T-cell (primary cell): Measurements from ENCODE around the gene GRID1. TPM values are rescaled to one million over a fixed set of nuclear protein-coding genes. Genes with fewer than 3 reads are reported as not detected.

Experiments used
- ATAC-seq, 4 experiments: fragments of 200-7000 bp in 3 of 4; fragments of 150-1000 bp in 1 of 4; cut with Tn5 transposase; replicated peaks in 1 of 4; 1 replicate in 3 of 4; 2 replicates in 1 of 4; pipeline ENCODE4 v1.10.0; 2021; ENCODE audit warnings: moderate library complexity in 3 of 4, mild to moderate bottlenecking in 2 of 4, moderate number of reproducible peaks in 1 of 4
- CTCF ChIA-PET, 2 donors: fragments of 300-600 bp; sonication (Branson Sonifier 250); formaldehyde crosslinking; loops; one replicate each; lab custom pipeline; 2022; ENCODE audit warnings: antibody characterized with exemption in 2 of 2; lab: Charles Lee
- POLR2A ChIA-PET, 2 donors: fragments of 300-600 bp; sonication (Branson Sonifier 250); formaldehyde crosslinking; loops; one replicate each; lab custom pipeline; 2022; ENCODE audit warnings: antibody characterized with exemption in 2 of 2; lab: Charles Lee
- DNase-seq, 35 experiments: peaks; one replicate each; pipeline versions ENCODE4 v3.0.0 to v3.0.0-alpha.2; 2013 to 2023
- H3K27ac ChIP-seq: one replicate; pipeline ENCODE4 v1.5.1; 2013; ENCODE audit warnings: low read length
- H3K27me3 ChIP-seq, 2 experiments: replicated peaks in 1 of 2; 1 replicate in 1 of 2; 2 replicates in 1 of 2; pipeline versions ENCODE4 v1.6.1 to v1.7.0; 2013; ENCODE audit warnings: low read length in 1 of 2, mixed read lengths in 1 of 2; ENCODE audit not compliant: control insufficient read depth in 2 of 2, insufficient read depth in 2 of 2; ENCODE audit errors: extremely low read depth in 1 of 2
- H3K36me3 ChIP-seq, 2 donors: 1 replicate in 1 of 2; 2 replicates in 1 of 2; pipeline versions ENCODE4 v1.6.1 to v1.7.0; 2013; ENCODE audit warnings: low read length in 1 of 2; ENCODE audit not compliant: control insufficient read depth in 2 of 2, insufficient read depth in 1 of 2; ENCODE audit errors: extremely low read depth in 1 of 2
- H3K4me1 ChIP-seq, 2 experiments: 1 replicate in 1 of 2; 2 replicates in 1 of 2; pipeline versions ENCODE4 v1.6.1 to v1.7.0; 2013; ENCODE audit warnings: low read length in 2 of 2, mixed read lengths in 1 of 2; ENCODE audit not compliant: insufficient read depth in 2 of 2, control insufficient read depth in 1 of 2; ENCODE audit errors: extremely low read depth in 1 of 2
- H3K4me3 ChIP-seq, 2 donors: 1 replicate in 1 of 2; 2 replicates in 1 of 2; pipeline versions ENCODE4 v1.5.1 to v1.7.0; 2013; ENCODE audit warnings: mild to moderate bottlenecking in 2 of 2, low read length in 1 of 2, moderate library complexity in 1 of 2; ENCODE audit not compliant: control insufficient read depth in 1 of 2; ENCODE audit errors: extremely low read depth in 1 of 2
- H3K9me3 ChIP-seq: 2 replicates; pipeline ENCODE4 v1.7.0; 2013
- H3K27ac Mint-ChIP-seq, 2 donors: one replicate each; pipeline ENCODE4 v1.8.0; 2020 to 2021; ENCODE audit warnings: mild to moderate bottlenecking in 2 of 2, mixed read lengths in 2 of 2
- H3K27me3 Mint-ChIP-seq, 2 donors: one replicate each; pipeline ENCODE4 v1.8.0; 2021 to 2022; ENCODE audit warnings: mixed read lengths in 2 of 2
- H3K36me3 Mint-ChIP-seq: one replicate; pipeline ENCODE4 v1.8.0; 2021; ENCODE audit warnings: mixed read lengths
- H3K4me1 Mint-ChIP-seq, 3 donors: one replicate each; pipeline ENCODE4 v1.8.0; 2020 to 2022; ENCODE audit warnings: mixed read lengths in 3 of 3, mild to moderate bottlenecking in 1 of 3
- H3K4me3 Mint-ChIP-seq, 3 donors: one replicate each; pipeline ENCODE4 v1.8.0; 2020 to 2022; ENCODE audit warnings: mild to moderate bottlenecking in 3 of 3, mixed read lengths in 3 of 3, moderate library complexity in 3 of 3
- H3K9me3 Mint-ChIP-seq, 3 donors: one replicate each; pipeline ENCODE4 v1.8.0; 2020 to 2022; ENCODE audit warnings: mixed read lengths in 3 of 3
- WGBS: methylation state at CpG from one replicate; pipeline ENCODE4 v1.1.5; 2013; ENCODE audit warnings: missing lambda C conversion rate; ENCODE audit not compliant: insufficient coverage; 5-methylcytosine and 5-hydroxymethylcytosine counted together
- total RNA-seq, 35 experiments: library from RNA in 6 of 35; stranded (reverse) in 6 of 35; fragments of 120-200 nt in 1 of 35; gene quantifications; one replicate each; pipeline versions ENCODE4 v1.2.1 to v1.2.4 and lab custom pipeline; 2013 to 2026

GRID1 gene
- total RNA-seq, 5 donors from 2014 or later (not counting 1 experiment from before 2014, with no cell fraction given) = 0.68 TPM; not detected in 4

DNA sequence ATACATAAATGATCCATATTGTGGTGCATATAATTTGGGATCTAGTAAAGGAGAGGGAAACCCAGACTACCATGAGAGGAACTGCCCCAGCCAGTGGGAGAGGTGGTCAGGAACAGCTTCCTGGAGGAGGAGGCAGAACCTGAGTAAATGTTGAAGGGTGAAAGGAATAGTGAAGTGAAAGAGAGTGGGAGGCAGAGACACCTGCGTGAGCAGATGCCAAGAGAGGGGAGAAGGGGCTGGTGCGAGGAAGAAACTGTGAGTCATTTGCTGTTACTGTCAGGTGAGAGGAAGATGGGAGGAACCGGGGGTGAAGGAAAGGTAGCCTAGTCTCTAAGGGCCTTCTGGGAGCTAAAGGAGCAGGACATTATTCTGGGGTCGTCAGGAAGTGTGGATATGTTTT, 294.8 kb downstream of the GRID1 start:
- Mint-ChIP-seq H3K4me1 (no peaks in the 10 kb centered on the region), H3K27ac (no peak overlapping the region)
- no peak for ATAC-seq

DNA sequence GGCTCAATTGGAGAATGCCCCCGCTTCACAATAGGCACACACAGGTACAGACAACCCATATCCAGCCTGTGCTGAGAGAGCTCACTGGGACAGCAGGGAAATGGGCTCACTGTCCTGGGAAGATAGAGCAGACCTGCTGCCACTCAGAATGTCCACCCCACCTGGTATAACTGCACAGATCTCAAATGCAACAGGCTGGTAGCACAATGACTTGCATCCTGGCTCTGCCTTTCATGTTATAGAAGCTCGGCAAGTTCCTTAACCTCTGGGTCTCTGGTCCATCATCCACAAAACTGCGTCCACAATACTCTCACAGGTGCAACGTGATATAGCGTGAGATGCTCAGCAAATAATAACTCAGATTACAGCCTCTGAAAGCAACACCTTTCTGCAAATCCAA, 295.4 kb downstream of the GRID1 start:
- Histone ChIP-seq H3K4me1 (no peaks in the 10 kb centered on the region), H3K27me3 (peaks cover 0 to 18% of the 10 kb centered on the region in 2 experiments), H3K9me3 (no peaks in the 10 kb centered on the region), H3K4me3 (no peak overlapping the region), H3K27ac (no peak overlapping the region), H3K36me3 (no peaks in the 10 kb centered on the region)
- ChIA-PET POLR2A (no interaction called here), CTCF (no interaction called here)
- no peaks in the 10 kb centered on the region for H3K4me1 Mint-ChIP-seq
- H3K9me3 Mint-ChIP-seq = peaks cover 0 to under 1% (median 0%) of the 10 kb centered on the region in 3 donors
- H3K4me3 Mint-ChIP-seq = no peak overlapping the region
- 79% methylated on average over 5 of the region's 5 CpGs for WGBS
- no peaks in the 10 kb centered on the region for H3K36me3 Mint-ChIP-seq
- H3K27ac Mint-ChIP-seq = no peak overlapping the region
- no peak for ATAC-seq
- peaks cover 3 to 10% of the 10 kb centered on the region in 2 donors for H3K27me3 Mint-ChIP-seq
- no peak for DNase-seq

More for the DNA sequence above, 294.8 kb downstream of the GRID1 start:
- no peak overlapping the region for H3K27ac ChIP-seq
- Mint-ChIP-seq H3K9me3 (peaks cover 0 to 3% (median 0%) of the 10 kb centered on the region in 3 donors), H3K36me3 (no peaks in the 10 kb centered on the region), H3K27me3 (peaks cover 3 to 10% of the 10 kb centered on the region in 2 donors), H3K4me3 (no peak overlapping the region)
- no peaks in the 10 kb centered on the region for H3K9me3 ChIP-seq
- H3K36me3 ChIP-seq = no peaks in the 10 kb centered on the region
- WGBS = 40% methylated on average over 3 of the region's 4 CpGs
- CTCF ChIA-PET = no interaction called here
- POLR2A ChIA-PET = no interaction called here
- no peaks in the 10 kb centered on the region for H3K4me1 ChIP-seq
- H3K4me3 ChIP-seq = no peak overlapping the region
- H3K27me3 ChIP-seq = peaks cover 0 to 20% of the 10 kb centered on the region in 2 experiments
- no peak for DNase-seq

DNA sequence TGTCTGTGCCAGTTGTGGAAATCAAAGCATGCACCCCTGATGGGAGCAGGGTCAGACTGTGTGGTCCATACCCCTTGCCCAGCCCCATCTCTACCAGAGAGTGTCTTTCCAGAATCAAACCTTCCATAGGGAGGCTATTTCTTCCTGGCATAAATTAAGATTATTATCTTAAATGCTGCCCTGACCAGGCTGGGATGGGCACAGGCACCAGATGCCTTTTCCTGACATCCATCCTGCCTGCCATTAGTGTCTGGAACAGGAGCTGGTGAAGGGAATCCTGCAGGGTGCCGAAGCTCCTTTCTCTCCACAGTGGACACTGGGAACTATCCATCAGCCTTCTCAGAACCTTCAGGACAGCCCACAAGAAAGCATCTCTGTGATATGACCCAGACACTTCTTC, 296.3 kb downstream of the GRID1 start:
- H3K4me1 ChIP-seq = no peaks in the 10 kb centered on the region
- no CpG with 5 or more reads among the region's 1 CpG for WGBS
- DNase-seq (no peak), ATAC-seq (no peak)
- CTCF ChIA-PET = no interaction called here
- no peak overlapping the region for H3K27ac Mint-ChIP-seq
- no peak overlapping the region for H3K27ac ChIP-seq
- H3K4me3 ChIP-seq = no peak overlapping the region
- H3K36me3 ChIP-seq = no peaks in the 10 kb centered on the region
- no peak overlapping the region for H3K4me3 Mint-ChIP-seq
- H3K9me3 Mint-ChIP-seq = no peaks in the 10 kb centered on the region
- H3K27me3 Mint-ChIP-seq = peaks cover 6 to 18% of the 10 kb centered on the region in 2 donors
- H3K36me3 Mint-ChIP-seq = no peaks in the 10 kb centered on the region
- H3K9me3 ChIP-seq = no peaks in the 10 kb centered on the region
- POLR2A ChIA-PET = no interaction called here
- no peaks in the 10 kb centered on the region for H3K4me1 Mint-ChIP-seq
- peaks cover 0 to 18% of the 10 kb centered on the region in 2 experiments for H3K27me3 ChIP-seq

DNA sequence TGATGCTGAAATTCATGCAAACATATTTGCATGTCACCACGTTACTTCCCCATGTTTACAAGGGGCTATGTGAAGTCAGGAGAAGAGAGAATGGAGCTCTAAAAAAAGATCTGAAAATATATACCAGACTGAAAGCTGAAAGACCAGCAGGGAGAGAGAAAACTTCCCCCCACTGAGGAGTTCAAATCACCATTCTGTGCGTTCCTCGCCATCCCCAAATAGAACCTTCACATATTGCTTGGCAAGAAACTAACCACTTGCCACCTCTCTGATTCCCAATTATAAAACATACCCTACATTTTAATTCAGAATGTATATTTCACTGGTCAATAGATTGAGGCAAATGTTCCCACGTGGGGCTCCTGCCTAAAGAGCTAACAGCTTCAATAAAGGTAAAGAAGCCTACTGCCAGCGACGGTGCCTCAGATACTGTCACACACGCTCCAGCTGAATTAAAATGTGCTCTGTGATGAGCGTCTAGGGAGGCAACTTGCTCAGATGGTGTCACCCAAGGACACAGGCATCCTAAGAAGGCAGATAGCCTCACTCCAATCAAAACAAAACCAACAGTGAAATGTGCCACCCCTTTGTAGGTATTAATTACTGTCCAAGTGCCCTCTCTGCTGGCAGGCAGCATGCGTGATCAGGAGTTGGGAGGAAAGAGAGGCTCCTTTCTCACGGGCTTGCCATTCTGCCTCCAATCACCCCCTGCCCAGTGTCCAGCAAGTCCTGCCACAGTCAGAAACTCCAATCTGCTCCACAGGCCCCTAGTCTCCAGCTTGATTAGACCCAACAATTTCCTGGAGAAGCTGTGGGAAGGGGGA, 298.2 kb downstream of the GRID1 start:
- Histone ChIP-seq H3K4me1 (no peaks in the 10 kb centered on the region), H3K4me3 (no peak overlapping the region), H3K27me3 (peaks cover 0 to 18% of the 10 kb centered on the region in 2 experiments), H3K27ac (no peak overlapping the region), H3K9me3 (no peaks in the 10 kb centered on the region), H3K36me3 (no peaks in the 10 kb centered on the region)
- H3K36me3 Mint-ChIP-seq = no peaks in the 10 kb centered on the region
- POLR2A ChIA-PET = no interaction called here
- H3K4me3 Mint-ChIP-seq = no peak overlapping the region
- no peaks in the 10 kb centered on the region for H3K9me3 Mint-ChIP-seq
- CTCF ChIA-PET = no interaction called here
- no peaks in the 10 kb centered on the region for H3K4me1 Mint-ChIP-seq
- ATAC-seq (no peak), DNase-seq (no peak)
- 77% methylated on average over 6 of the region's 10 CpGs for WGBS
- peaks cover 6 to 12% of the 10 kb centered on the region in 2 donors for H3K27me3 Mint-ChIP-seq
- no peak overlapping the region for H3K27ac Mint-ChIP-seq

DNA sequence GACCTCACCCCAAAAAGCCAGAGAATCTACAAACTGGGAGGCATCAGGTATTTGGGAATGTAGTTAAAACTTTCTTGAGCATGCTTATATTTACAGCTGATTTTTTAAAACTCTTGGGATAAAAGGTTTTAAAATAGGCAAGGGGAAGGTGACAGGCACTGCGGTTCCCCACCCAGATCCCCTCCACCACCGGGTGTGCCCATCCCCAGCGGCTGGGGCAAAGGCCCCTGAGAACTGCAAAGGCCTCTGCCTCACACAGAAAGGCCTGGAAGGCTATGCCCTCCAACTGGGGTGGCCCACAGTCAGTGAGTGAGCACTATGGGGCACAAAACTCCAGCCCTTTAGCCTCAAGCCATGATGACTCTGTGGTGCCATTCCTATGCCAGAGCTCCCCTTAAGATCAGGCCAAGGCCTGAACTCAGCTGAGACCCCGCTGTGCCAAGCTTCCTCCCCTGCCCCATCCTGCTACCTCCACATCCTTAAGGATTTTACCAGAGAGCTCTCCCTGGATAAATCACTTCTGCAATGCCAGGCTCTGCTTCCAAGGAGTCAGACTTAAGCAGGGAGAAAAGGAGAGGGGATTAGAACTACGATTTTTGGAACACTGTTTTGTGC, 299.1 kb downstream of the GRID1 start:
- CTCF ChIA-PET = no interaction called here
- Mint-ChIP-seq H3K27me3 (peaks cover 6 to 12% of the 10 kb centered on the region in 2 donors), H3K9me3 (no peaks in the 10 kb centered on the region), H3K4me3 (no peak overlapping the region), H3K27ac (no peak overlapping the region), H3K36me3 (no peaks in the 10 kb centered on the region), H3K4me1 (no peaks in the 10 kb centered on the region)
- DNase-seq (no peak), ATAC-seq (no peak)
- POLR2A ChIA-PET = no interaction called here
- Histone ChIP-seq H3K27ac (no peak overlapping the region), H3K27me3 (peaks cover 0 to 18% of the 10 kb centered on the region in 2 experiments), H3K4me3 (no peak overlapping the region), H3K9me3 (no peaks in the 10 kb centered on the region), H3K4me1 (no peaks in the 10 kb centered on the region), H3K36me3 (no peaks in the 10 kb centered on the region)
- WGBS = 62% methylated on average over 3 of the region's 5 CpGs

DNA sequence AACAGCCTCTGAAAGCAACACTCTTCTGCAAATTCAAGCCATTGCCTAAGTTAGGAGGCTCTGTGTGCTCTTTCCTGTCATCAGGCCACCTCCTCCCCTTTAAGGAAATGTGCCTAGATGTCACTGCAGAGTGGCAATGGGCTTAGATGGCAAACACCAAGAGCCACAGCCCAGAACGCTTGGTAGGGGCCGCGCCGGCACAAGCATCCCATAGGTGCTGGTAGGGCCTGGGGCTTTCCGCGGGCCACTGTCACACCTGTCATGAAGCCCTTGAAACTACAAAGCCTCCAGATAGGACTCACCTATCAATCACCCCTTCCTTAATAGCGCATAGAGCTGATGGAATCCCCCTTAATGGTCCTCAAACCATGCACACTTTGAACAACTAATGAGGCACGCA, 299.9 kb downstream of the GRID1 start:
- Histone ChIP-seq H3K27ac (no peak overlapping the region), H3K27me3 (peaks cover 0 to 18% of the 10 kb centered on the region in 2 experiments), H3K4me1 (no peaks in the 10 kb centered on the region), H3K36me3 (no peaks in the 10 kb centered on the region), H3K9me3 (no peaks in the 10 kb centered on the region), H3K4me3 (no peak overlapping the region)
- no peaks in the 10 kb centered on the region for H3K4me1 Mint-ChIP-seq
- 86% methylated on average over 4 of the region's 8 CpGs for WGBS
- no peak for ATAC-seq
- ChIA-PET CTCF (no interaction called here), POLR2A (no interaction called here)
- no peak overlapping the region for H3K27ac Mint-ChIP-seq
- no peaks in the 10 kb centered on the region for H3K9me3 Mint-ChIP-seq
- DNase-seq = no peak
- peaks cover 6 to 12% of the 10 kb centered on the region in 2 donors for H3K27me3 Mint-ChIP-seq
- H3K36me3 Mint-ChIP-seq = no peaks in the 10 kb centered on the region
- H3K4me3 Mint-ChIP-seq = no peak overlapping the region
